CD4-positive, alpha-beta T cell treated with Interleukin-10 for 1 hour (primary cell): Measurements from ENCODE around the gene ULK2.
A peak's percentile ranks its signal among the peaks of the same experiment; 100 is the strongest.
"Not testable (repeated sequence)": the region's sequence is repeated elsewhere in the genome, so short reads cannot be mapped to it uniquely, and the experiment has no call there.

ENCODE experiments used
- DNase-seq: peaks from one replicate; pipeline ENCODE4 v3.0.0-alpha.2; 2020

Gene ULK2

DNA sequence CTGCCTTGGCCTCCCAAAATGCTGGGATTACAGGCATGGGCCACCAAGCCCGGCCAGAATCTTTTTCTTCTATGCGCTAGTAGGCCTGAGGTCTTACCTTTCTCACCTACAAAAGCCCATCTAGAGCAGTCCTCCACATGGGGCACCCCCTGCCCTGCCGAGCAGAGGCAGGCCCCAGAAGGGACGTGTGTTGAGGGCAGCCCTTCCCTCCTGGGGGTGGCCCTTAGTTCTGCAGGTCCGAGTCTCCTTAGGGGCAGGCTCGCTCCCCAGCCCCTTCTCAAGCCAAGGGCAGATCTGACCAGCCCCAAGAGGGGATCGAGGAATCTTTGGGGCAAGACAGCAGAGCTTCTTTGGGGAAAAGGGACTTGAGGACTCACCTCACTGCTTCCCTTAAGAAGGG lies 101.7 kb downstream of the ULK2 start:
- no peak for DNase-seq

DNA sequence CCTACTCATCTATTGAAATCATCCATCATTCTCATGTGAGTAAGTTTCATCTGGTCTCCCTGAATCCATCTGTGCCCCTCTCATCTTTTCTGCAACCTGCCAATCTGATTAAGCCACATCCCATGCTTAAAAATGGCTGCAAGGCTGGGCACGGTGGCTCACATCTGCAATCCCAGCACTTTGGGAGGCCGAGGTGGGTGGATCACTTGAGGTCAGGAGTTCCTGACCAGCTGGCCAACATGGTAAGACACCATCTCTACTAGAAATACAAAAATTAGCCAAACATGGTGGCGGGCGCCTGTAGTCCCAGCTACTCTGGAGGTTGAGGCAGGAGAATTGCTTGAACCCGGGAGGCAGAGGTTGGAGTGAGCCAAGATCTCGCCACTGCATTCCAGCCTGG lies 103.7 kb downstream of the ULK2 start:
- not testable (repeated sequence) for DNase-seq

DNA sequence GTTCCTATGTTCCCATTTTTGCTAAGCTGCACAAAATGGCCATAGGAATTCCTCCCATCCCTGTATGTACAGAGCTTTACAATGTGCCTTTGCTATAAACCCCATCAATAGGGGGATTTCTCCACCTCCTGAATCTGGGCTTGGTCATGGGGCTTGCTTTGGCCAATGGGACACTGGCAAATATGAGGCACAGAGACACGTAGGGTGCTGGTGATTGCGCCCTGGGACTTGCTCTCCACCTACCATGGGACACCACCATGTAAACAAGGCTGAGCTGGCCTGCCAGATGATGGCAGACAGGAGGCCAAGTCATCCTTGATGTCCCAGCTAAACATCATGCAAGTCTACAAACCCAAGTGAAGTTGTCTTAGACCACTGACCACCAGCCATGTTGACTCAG lies 104.3 kb downstream of the ULK2 start:
- no peak for DNase-seq

DNA sequence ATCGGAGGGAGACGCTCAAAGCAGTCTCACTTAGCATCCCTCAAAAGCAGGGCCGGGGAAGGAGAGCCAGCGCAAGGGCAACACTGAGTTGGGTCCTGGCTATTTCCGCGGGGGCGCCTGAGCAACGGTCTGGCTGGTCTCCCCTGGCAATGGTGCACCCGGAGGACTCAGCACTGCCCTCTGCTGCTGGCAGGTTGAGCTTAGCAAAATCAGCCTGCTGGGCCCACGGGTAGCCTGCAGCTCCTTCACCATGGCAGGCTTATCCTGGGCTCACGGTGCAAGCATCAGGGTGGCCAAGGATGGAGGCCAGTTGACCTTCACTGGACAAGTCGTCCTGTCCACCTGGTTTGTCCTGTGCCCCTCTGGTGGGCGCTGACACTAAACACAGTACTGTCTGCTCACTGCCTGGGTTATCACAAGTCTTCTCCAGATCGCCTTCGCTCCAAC lies 105.2 kb downstream of the ULK2 start:
- peak; percentile 66 for DNase-seq

DNA sequence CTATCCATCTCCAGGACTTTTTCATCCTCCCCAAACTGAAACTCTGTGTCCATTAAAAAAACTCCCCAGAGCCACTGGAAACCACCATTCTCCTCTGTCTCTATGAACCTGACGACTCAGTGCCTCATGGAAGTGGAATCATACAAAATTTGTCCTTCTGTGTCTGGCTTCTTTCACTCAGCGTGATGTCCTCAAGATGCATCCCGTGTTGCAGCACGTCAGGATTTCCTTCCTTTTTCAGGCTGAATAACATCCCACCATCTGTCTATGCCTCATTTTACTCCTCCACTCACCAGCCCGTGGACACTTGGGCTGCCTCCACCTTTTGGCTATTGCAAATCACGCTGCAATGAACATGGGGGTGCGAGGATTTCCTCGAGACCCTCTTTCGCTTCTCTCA lies 107.0 kb downstream of the ULK2 start:
- DNase-seq, result no peak

DNA sequence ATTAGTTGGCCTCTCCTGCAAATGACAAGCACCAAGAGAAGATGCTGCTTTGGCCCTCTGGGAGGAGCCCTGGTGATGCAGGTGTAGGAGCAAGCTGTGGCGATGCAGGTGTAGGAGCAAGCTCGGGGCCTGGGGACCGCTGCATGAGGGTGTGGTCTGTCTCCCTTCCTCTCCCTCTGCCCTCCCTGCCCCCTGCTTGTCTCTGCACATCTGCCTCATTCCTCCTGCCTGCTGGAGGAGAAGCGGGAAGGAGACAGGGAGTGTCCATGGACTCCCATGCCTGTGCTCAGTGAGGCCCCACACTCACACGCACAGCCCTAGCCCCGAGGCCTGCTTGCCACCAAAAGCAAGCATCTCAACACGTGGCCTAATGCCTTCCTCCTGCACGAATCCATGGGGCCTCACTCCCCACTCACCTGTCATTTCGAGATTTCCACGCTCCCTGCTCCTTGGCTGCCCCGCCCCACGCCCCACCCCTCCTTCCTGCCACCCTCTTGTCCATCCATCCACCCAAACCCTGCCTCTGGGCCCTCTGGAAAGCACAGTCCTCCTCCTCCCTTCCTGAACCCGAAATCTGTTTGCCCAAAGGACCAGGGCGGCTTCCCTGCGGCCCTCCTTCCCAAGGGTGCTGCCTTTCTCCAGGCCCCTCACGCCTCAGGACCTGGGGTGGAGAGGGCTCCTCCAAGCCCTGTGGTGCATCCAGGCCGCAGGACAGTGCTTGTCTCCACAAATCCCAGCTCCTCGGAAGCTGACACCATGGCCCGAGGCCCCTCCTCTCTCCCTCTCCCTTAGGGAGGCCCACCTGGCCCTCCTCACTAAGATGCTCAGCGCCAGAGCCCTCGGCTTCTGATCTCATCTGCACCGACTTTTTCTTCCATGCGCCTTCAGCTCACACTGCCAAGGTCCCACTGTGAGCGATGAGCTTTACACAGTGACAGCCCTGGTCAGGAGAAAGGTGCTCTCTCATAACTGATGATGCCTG lies 107.9 kb downstream of the ULK2 start:
- DNase-seq, result no peak

DNA sequence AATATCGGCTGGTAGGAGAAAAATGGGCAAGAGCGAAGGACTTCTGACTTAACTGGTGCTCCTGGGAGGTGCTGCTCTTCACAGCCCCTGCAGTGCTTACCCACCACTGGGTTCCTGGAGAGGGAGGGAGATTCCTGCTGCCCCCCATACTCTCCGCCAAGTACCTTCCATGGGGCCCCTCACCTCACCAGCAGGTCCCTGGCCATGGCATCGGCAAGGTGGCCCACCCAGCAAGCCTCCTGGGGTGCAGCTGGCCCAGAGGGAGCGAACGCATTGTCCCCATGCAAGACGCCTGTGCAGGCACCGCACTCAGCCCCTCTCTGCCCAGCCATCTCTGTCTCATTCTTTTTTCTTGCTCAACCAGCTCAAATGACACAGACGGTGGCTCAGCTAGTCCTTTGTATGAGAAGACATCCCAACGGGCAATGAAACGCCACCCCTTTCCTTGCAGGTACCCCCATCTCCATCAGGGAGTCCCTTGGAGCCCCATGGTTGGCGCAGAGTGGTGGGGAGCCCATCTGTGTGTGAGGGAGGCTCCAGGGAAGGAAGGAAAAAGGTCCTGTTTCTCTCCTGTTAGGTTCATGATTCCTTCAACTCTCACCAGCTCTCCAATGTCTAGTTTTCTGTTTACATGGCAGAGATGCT lies 110.1 kb downstream of the ULK2 start:
- no peak for DNase-seq

DNA sequence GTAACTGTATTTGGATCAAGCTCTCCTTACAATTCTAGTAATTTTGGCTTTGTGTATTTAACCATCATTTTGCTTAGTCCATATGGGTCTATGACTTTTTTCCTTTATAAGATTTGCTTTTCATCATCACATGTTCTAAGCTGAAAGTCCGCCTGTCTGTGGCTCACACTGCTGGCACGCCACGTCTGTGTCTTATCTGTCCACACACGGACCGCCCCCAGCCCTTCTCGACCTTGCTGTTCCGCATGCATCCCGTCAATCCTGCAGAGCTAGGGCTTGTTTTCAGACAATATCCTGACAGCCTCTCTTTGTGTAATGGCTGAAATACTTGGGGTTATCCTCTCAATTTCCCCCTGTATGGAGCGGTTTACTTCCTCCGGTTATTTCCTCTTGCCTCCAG lies 111.2 kb downstream of the ULK2 start:
- no peak for DNase-seq

DNA sequence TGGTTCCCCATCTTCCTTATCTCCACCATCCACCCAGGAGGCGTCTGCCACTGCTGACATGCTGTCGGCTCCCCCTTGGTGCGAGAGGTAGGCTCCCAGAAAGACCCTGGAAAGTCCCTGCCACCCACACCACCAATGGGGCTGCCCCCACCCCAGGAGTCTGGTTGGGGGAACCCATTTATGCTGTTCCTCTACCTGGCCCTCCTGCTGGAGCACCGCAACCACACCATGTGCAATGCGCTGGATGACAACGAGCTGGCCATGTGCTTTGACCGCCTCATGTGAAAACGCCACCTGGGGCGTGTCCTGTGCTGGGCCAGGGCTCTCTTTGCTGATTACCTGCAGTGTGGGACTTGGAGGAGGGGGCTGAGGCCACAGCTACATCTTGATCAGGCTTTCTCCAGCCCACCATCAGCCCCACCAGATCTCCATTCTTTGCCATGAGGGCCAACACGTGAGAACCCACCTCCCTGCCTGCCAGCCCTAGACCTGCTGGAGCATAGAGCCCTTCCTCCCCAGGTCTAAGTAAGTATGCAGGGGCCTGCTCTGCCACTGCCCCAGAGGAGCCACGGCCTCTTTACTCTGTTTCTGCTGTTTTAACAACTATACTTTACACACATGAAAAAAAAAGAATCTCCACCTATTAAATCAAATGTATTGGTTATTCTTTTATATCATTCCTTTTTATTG lies 111.8 kb downstream of the ULK2 start:
- DNase-seq, result no peak

DNA sequence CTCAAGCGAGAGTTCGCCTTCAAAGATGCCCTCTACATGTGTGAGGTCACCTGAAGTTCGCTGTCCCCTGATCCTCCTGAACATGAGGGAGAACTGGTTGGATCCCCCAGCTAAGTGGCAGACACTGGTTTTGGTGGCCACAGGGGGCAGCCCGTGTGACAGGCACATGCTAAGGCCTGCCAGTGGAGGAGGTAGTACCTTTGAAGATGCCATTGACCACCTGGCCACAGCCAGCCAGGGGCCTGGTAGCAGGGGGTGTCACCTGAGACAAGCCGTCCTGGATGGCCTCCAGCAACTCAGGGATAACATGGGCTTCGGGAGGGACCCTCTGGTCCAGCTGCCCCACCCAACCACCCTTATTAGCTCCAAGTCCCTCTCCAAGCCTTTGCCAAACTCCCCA lies 112.3 kb downstream of the ULK2 start:
- no peak for DNase-seq

DNA sequence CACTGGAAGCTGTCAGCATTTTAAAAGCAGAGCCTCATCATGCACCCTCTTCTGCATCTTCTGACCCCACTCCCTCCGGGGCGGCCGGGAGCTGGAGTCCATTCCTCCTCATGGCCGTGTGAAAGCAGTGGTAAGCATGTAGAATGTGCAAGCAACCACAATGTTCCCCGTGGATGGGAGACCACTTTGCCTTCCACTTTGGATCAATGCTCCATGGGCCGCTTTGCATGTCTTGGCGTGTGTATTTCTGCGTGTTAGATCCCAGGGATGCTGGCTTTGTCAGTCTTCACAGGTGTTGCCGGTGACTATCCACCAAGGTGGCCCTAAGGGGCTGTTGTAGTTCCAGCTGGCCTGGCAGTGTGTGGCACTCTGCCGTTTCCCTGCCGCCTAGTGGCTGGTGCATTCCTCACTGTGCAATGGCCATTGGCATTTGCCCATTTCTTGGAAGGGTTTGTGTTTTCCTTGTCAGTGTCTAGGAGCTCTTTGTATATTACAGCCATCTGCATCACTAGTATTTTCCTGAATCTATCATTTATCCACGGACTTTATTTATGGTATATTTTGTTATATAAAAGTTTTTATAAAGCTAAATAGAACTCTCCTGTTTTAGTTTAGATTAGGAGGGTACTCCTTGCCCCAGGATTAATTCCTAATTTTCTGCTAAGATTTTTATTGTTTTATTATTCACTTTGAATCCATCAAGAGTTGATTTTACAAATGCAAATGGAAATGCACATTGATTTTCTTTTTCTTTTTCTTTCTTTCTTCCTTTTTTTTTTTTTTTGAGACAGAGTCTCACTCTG lies 113.9 kb downstream of the ULK2 start:
- DNase-seq, result no peak

DNA sequence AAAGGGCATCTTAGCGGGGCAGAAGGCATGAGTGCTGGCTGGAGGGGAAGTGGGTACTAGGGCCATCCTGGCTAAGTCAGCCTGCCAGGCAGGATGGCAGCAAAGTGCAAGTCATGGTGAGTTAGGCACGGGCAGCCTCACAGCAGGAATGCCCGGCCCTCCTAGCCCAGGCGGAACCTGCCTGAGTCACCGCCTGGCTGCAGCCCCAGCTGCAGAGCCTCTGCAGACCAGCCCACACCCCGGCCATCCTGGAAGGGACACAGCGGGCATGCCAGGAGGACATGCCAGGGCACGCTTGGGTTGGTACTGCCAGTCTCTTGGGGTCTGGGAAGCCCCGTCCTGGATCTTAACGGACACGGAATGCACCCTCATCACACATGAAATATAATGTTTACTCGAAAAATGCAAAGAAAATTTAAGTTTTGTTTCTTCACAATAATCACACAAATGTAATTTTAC lies 114.7 kb downstream of the ULK2 start:
- DNase-seq, result no peak

DNA sequence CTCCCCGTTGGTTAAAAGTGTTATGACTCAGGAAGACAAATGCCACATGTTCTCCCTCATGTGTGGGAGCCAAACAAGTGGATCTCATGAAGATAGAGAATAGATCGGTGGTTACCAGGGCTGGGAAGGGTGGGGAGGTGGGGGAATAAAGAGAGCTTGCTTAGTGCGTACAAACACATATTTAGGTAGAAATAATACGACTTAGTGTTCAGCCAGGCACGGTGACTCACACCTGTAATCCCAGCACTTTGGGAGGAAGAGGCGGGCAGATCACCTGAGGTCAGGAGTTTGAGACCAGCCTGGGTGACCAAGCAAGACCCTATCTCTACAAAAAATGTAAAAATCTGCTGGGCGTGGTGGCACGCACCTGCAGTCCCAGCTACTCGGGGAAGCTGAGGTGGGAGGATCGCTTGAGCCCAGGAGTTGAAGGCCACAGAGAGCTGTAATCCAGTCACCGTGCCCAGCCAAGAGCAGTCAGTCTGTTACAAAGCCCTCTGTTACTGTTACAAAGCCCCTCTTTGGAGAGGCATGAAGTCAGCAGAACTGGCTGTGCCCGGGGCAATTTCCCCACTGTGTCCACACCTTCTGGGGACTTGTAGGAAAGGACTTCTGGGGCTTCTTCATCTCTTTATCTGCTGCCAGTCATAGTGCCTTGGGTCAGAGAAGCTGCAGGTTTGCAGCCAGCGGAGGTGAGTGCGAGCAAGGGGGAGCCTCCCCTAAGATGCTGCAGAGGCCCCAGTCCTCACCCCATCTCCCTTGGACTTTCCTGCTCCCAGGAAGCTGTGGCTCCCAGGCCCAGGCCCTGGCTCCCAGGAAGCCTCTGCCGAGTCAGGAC lies 115.3 kb downstream of the ULK2 start:
- no peak for DNase-seq

DNA sequence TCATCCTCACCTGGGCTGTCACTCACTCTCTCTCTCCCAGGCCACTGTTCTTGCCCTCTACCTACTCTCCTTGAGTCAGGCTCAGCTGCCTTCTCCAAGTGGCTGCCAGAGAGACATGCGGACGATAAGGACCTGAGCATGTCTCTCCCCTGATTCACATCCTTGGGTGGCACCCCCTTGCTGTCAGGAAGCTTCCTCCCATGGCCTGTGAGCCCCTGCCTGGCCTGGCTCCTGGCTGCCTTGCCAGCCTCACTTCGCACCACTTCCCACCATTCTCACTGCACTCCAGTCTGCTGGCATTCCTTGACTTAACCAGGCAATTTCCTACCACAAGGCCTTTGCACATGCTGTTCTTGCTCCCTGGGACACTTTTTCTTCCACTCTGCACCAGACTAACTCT lies 116.9 kb downstream of the ULK2 start:
- no peak for DNase-seq

DNA sequence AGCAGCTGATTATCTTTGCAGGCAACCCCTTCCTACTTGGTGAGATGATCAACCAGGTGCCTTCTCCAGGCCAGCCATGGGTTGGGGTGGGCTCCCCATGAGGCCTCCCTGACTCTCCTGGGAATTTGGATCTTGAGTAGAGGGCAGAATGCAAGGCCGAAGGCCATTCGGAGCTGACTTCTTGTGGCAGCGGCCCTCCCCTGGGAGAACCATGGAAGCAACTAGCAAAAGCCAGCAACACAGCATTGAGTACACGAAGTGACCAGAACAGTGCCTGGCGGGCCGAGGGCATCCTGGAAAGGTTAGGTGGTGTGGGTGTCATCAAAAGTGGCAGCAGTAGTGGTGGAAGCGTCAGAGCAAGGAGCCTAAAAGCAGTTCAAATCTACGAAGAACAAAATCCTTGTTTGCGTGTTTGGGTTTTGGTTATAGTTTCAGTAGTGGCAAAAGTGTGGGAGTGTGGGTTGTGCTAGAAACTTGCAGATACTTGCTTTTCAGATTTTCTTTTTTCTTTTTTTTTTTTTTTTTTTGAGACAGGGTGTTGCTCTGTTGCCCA lies 117.6 kb downstream of the ULK2 start:
- DNase-seq, result no peak

DNA sequence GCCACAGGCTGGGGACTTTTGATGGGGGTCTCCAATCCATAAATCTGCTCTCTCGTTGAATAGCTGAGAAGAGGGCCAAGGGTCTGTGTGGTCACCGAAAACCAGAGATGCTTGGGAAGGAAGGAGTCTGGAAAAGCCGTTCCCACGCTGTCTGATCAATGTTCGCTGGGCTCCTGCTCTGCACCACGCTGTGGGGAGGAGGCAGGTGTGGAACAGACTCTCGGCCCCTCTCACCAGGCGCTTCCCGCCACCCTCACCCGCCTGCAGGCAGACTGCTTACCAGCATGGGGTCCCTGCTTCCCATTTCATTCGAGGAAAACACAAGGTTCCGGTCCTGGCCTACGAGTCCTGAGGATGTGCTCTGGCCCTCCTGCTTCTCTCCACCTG lies 118.9 kb downstream of the ULK2 start:
- no peak for DNase-seq

DNA sequence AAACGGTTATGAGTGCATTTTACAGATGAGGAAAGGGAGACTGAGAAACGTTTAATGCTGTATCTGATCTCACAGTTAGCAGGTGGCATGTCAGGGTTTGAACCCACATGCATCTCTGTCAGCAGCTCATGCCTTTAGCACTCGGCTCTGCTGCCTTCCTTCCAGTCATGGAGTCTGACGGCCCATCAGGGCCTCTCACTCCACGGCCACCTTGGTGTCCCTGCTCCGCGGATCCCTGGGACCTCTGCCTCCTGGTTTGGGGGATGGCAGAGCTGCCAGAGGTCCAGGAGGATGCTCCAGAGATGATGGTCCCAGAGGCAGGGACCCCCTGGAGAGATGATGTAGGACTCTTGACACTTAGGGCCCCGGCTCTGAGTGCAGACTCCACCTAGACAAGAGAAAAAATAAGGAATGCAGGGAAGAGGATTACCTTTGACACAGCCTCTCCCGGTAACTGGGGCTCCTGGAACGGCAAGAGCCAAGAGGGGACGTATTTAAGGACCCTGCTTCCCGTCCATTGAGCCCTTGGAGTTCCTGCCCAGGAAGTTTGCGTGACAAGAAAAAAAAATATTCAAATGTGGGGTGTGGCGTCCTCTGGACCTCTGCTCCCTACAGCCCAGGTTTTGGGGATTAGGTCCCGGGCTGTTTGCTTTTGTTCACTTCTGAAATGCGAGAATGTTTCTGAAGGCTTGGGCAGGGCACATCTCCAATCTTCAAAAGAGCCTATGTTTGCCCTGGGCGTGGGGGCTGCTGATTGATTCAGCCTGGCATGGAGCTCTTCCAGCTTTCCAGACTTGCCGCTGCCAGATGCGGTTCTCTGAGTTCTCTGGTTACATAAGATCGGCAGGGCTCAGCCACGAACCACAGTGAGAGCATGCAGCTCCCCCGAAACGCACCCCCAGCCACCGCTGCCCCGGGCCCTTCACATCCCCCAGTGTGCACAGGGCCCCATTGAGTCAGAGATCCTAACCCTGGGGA lies 119.6 kb downstream of the ULK2 start, which contains the start of gene ALDH3A1:
ALDH3A1 (minus strand) TSS at position 470 of the 978 bp plus-strand sequence. CDS start 3,169 bp downstream, outside the sequence.
- no peak for DNase-seq

DNA sequence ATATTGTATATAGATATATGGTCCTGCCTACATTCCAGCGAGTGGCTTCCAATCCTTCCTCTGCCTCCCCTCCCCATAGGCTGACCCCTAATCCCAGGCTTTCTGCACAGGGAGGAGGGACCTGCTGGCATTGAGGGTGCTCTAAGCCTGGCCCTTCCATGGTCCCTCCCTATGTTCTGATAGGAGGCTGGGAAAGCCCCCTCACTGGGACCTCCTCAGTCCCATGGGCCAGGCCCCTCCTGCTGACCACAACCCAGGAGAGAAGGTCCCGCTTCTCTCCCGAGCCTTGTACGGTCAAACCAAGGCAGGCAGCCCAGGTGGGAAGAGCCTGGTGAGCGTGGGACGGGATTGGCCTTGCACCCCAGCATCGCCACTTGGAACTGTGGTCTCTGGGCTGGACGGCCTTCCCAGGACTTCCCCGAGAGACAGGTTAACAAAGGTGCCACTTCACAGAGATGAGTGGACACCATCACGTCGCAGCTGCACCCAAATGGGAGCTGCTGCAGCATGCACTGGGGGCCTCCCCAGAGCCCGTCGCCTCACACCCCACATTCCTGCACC lies 120.5 kb downstream of the ULK2 start:
- no peak for DNase-seq

DNA sequence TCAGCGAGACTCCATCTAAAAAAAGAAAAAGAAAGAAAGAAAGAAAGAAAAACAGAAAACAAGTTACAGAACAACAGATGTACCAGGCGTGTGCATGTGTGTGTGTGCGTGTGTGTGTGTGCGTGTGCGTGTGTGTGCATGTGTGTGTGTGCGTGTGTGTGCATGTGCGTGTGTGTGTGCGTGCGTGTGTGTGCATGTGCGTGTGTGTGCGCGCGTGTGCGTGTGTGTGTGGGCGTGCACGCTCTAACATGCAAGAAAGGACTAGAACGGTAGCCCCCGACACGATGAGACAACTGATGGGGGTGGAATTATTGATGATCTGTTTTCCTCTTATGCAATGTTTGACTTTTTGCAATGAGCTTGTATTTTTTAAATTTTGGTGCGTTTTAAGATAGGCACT lies 121.2 kb downstream of the ULK2 start:
- no peak for DNase-seq
